Esophagus squamous epithelium (tissue), 5 donors: ENCODE results near the gene PDZRN3. TPM values are rescaled to one million over a fixed set of nuclear protein-coding genes. Genes with fewer than 3 reads are reported as not detected.
A peak's percentile ranks its signal among the peaks of the same experiment; 100 is the strongest.

Experiments
- DNase-seq: peaks from one replicate; lab custom pipeline; 2025; lab: John Stamatoyannopoulos, UW
- H3K27ac ChIP-seq, 4 donors: fragments of 200-600 bp; sonication (generic); one replicate each; pipeline ENCODE4 v1.5.1; 2016 to 2019; ENCODE audit warnings: mild to moderate bottlenecking in 1 of 4
- H3K27me3 ChIP-seq, 4 donors: fragments of 200-600 bp; sonication (generic); 1 replicate in 3 of 4; 2 replicates in 1 of 4; pipeline versions ENCODE4 v1.5.1 to v1.6.0; 2017 to 2021; ENCODE audit warnings: antibody characterized with exemption in 1 of 4
- H3K36me3 ChIP-seq, 3 donors: fragments of 200-600 bp; sonication (generic); one replicate each; pipeline ENCODE4 v1.5.1; 2016 to 2019
- H3K4me1 ChIP-seq, 3 donors: fragments of 200-600 bp; sonication (generic); one replicate each; pipeline ENCODE4 v1.5.1; 2017 to 2019
- H3K4me3 ChIP-seq, 4 donors: fragments of 200-600 bp; sonication (generic); 1 replicate in 3 of 4; 2 replicates in 1 of 4; pipeline ENCODE4 v1.5.1; 2016 to 2019; ENCODE audit warnings: mild to moderate bottlenecking in 2 of 4, moderate library complexity in 1 of 4
- H3K9me3 ChIP-seq, 3 donors: fragments of 200-600 bp; sonication (generic); one replicate each; pipeline ENCODE4 v1.5.1; 2016 to 2019
- POLR2A ChIP-seq, 4 donors: fragments of 450-650 bp; IDR thresholded peaks; one replicate each; pipeline ENCODE4 v1.6.1; 2017; ENCODE audit warnings: antibody characterized with exemption in 4 of 4, mild to moderate bottlenecking in 4 of 4, moderate library complexity in 3 of 4
- WGBS, 2 donors: methylation state at CpG; one replicate each; pipeline ENCODE4 v1.1.5; 2018; 5-methylcytosine and 5-hydroxymethylcytosine counted together
- intact Hi-C: fragments of 100-400 bp; cut with DNase I; formaldehyde crosslinking; loops from one replicate; pipeline ENCODE4 v1.15.0; 2022
- total RNA-seq, 4 donors: library from RNA; depleted of rRNA; stranded (reverse); fragments of >200 nt; gene quantifications; one replicate each; pipeline ENCODE4 v1.1.0, GENCODE V29; 2016
- TF ChIP-seq, protein P1 (sequence below), 6 experiments: fragments of 450-650 bp in 4 of 6; fragments of 200-600 bp in 2 of 6; sonication (generic) in 2 of 6; IDR thresholded peaks; one replicate each; pipeline ENCODE4 v1.5.1; 2016 to 2019; ENCODE audit warnings: antibody characterized with exemption in 6 of 6, mild to moderate bottlenecking in 4 of 6, moderate library complexity in 4 of 6
- donor health status: DM: yes; HTN: yes; CAD: no.

Gene PDZRN3
- total RNA-seq, 4 donors from 2014 or later, result 22.1 to 54.9 (median 38.9) TPM

DNA sequence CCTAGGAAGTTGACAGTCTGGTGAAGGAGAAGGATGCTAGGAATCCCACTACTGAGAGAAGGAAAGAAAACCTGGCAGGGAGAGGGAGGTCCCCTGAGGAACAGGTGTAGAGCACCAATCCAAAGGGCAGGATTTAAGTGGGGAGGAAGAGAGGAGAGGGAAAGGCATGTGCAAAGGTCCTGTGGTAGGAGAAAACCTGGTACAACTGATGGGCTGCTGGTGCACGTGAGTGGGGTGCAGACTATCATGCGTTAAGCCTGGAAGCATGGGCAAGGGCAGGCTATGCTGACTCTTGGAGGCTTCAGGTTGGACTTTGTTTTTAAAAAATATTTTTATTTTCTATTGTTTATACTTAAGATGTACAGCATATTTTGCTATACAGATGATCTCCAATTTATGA, 209.6 kb downstream of the PDZRN3 start:
- H3K9me3 ChIP-seq, result no peaks in the 10 kb centered on the region
- no peak for DNase-seq
- H3K4me1 ChIP-seq, result peaks cover 0 to 15% (median under 1%) of the 10 kb centered on the region in 3 donors
- intact Hi-C loops, result no loop called here
- TF ChIP-seq POLR2A (IDR thresholded peaks at IDR 0.05), result no peak
- TF ChIP-seq, protein P1, sequence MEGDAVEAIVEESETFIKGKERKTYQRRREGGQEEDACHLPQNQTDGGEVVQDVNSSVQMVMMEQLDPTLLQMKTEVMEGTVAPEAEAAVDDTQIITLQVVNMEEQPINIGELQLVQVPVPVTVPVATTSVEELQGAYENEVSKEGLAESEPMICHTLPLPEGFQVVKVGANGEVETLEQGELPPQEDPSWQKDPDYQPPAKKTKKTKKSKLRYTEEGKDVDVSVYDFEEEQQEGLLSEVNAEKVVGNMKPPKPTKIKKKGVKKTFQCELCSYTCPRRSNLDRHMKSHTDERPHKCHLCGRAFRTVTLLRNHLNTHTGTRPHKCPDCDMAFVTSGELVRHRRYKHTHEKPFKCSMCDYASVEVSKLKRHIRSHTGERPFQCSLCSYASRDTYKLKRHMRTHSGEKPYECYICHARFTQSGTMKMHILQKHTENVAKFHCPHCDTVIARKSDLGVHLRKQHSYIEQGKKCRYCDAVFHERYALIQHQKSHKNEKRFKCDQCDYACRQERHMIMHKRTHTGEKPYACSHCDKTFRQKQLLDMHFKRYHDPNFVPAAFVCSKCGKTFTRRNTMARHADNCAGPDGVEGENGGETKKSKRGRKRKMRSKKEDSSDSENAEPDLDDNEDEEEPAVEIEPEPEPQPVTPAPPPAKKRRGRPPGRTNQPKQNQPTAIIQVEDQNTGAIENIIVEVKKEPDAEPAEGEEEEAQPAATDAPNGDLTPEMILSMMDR (IDR thresholded peaks at IDR 0.05), result no peak
- no peaks in the 10 kb centered on the region for H3K27me3 ChIP-seq
- 89% methylated on average over 2 of the region's 2 CpGs for WGBS, 2 donors
- no peaks in the 10 kb centered on the region for H3K36me3 ChIP-seq
- H3K27ac ChIP-seq, result no peak overlapping the region
- H3K4me3 ChIP-seq, result no peak overlapping the region

DNA sequence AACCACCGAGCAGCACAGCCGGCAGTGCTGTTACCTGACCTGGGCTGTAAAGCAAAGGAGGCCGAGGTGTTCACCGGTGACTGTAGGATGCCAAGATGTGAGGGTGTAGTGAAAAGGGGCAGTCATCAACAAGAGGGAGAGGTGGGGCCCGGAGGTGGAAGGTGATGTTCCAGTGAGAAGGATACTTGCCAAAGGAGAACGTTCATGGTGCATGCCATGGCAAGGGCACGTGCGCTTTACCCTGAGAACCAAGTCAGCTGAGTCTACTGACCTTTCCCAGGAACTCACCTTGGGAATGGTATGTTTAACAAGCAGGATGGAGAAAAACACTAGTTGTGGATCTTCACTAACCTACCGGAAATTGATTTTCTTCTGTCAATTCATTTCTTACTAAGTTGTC, 211.1 kb downstream of the PDZRN3 start:
- intact Hi-C loops, result no loop called here
- Histone ChIP-seq H3K27me3 (no peaks in the 10 kb centered on the region), H3K4me1 (peaks cover 0 to 15% (median 0%) of the 10 kb centered on the region in 3 donors), H3K27ac (no peak overlapping the region), H3K9me3 (no peaks in the 10 kb centered on the region), H3K36me3 (no peaks in the 10 kb centered on the region), H3K4me3 (no peak overlapping the region)
- DNase-seq, result no peak
- WGBS, 2 donors, result 85 to 87% methylated on average over 9 of the region's 9 CpGs
- no peak for TF ChIP-seq POLR2A (IDR thresholded peaks at IDR 0.05)
- TF ChIP-seq, protein P1 (IDR thresholded peaks at IDR 0.05), result no peak

DNA sequence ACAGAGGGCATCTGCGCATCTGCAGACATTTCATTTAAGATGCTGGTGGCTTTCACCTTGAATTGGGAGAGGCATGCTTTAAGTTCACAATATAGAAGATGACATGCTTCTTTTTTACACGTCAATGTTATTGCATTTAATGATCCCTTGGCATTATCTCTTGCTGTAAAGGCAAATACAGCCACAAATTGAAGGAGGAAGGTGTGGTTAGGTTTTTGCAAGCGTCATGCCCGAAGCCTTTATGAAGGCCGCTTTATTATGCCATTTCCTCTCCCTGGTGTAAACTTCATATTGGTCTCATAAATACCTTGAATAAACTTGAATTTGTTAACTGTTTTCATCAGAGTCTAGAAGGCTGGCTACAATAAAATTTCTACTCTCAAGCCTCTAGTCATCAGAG, 212.7 kb downstream of the PDZRN3 start:
- Histone ChIP-seq H3K27me3 (no peaks in the 10 kb centered on the region), H3K27ac (no peak overlapping the region), H3K9me3 (no peaks in the 10 kb centered on the region), H3K4me1 (peaks cover 0 to 28% (median 0%) of the 10 kb centered on the region in 3 donors), H3K36me3 (no peaks in the 10 kb centered on the region), H3K4me3 (no peak overlapping the region)
- no peak for TF ChIP-seq POLR2A (IDR thresholded peaks at IDR 0.05)
- TF ChIP-seq, protein P1 (IDR thresholded peaks at IDR 0.05), result no peak
- intact Hi-C loops, result no loop called here
- 75 to 91% methylated on average over 5 of the region's 5 CpGs for WGBS, 2 donors
- no peak for DNase-seq

DNA sequence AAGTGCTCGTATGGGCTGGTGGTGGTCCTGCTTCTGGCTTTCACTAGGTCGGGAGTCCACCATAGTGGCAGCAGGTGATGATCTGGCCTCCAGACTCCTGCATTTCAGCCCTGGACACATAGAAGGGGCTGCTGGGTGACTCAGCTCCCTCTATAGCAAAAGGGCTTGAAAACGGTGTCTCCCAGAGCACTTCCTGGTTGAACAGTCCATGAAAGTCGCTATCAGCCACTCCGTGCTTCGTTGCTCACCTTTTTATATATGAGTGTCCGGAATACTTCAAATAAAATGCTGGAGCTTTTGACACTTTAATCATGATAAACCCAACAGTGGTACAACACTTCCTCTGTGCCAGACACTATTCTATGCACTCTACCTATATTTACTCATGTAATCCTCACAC, 213.2 kb downstream of the PDZRN3 start:
- Histone ChIP-seq H3K27me3 (no peaks in the 10 kb centered on the region), H3K4me1 (peaks cover 0 to 33% (median 0%) of the 10 kb centered on the region in 3 donors), H3K27ac (no peak overlapping the region), H3K4me3 (no peak overlapping the region), H3K9me3 (no peaks in the 10 kb centered on the region), H3K36me3 (no peaks in the 10 kb centered on the region)
- WGBS, 2 donors, result 82 to 84% methylated on average over 5 to 6 of the region's 7 CpGs
- no peak for TF ChIP-seq POLR2A (IDR thresholded peaks at IDR 0.05)
- TF ChIP-seq, protein P1 (IDR thresholded peaks at IDR 0.05), result no peak
- intact Hi-C loops, result no loop called here
- DNase-seq, result no peak

DNA sequence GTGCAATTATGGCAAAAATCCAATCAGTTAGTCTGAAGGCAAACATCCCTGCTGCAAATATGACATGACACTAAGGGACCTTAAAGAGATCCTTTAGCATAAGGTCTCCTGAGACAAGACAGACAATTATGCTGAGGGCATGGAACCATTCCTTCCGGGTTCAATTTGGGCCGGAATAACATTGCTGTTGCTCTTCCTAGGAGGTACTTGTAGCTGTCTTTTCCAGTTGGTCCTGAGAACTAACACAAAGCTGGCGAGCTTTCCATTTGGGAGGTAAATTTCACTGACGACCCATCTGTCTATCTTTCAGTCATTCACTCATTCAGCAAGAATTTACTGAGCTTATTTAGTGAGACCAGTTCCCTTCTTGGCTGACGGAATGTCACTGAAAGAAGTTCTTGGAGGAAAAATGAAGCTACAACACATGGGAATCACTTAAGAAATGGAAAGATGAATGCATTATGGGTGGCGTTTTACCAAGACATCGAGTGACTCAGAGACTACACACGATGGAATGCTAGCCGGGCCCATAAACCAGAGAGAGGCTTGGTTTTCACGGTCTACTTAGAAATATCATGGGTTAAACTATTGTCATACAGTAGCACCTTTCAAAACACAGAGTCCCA, 215.5 kb downstream of the PDZRN3 start:
- Histone ChIP-seq H3K4me3 (no peak overlapping the region), H3K4me1 (peaks cover 0 to 53% (median 9%) of the 10 kb centered on the region in 3 donors), H3K9me3 (no peaks in the 10 kb centered on the region), H3K36me3 (no peaks in the 10 kb centered on the region), H3K27ac (peak overlapping the region in 2 of 4 donors; percentile 16 to 40), H3K27me3 (no peaks in the 10 kb centered on the region)
- WGBS, 2 donors, result 51 to 60% methylated on average over 10 of the region's 10 CpGs
- TF ChIP-seq, protein P1 (IDR thresholded peaks at IDR 0.05), result no peak
- no peak for TF ChIP-seq POLR2A (IDR thresholded peaks at IDR 0.05)
- intact Hi-C loops, result no loop called here
- DNase-seq, result no peak
